HG03196 (cell line): ENCODE results near the gene TRIM65.
"Not testable (repeated sequence)": the region's sequence is repeated elsewhere in the genome, so short reads cannot be mapped to it uniquely, and the experiment has no call there.

ENCODE experiments used
- ATAC-seq: cut with Tn5 transposase; IDR thresholded peaks from one replicate; pipeline ENCODE4 v1.9.1; 2021; ENCODE audit not compliant: unreplicated experiment

Gene TRIM65

DNA sequence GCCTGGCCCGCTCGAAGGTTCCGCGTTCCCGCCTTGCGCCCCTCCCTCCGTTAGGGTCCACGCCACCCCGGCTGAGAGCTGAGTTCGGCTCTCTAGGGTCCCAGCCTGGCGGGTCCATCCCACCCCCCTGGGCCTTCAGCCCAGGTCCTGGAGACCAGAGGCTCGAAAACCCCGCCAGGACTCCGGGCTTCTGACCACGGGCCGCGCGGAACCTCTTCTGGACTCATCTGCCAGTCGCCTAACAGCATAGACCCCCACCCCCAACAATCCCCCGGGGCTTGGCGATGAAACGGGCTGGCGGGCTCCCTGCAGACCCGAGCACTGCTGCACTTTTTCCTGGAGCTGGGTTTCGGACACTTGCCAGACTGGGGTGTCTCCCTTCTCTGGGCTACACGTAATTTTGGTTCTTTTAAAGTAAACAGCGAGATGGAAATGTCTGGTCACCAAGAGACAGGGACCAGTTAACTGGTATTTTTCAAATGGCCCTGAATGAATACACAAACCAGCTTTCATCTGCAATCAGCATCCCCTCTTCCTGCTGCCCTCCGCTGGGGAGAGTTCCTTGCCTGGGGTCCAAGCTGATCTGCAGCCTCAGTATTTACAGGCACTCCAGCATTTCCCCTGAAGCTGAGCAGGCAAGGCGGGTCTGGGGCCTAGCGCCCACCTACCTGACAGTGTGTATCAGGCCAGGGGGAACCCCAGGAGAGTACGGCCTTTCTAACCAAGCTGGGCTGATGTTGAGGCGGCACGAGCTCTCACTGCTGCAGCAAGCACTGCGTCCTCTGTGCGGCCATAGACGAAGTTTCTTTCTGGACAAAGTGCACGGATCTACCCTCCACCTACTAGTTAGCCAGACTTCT is 639 bp upstream of the TRIM65 start:
- no peak for ATAC-seq

- ATAC-seq: no peak
Observed at GRCh38 chr17:75895370-75896155, 1.2 kb downstream of the TRIM65 start.

DNA sequence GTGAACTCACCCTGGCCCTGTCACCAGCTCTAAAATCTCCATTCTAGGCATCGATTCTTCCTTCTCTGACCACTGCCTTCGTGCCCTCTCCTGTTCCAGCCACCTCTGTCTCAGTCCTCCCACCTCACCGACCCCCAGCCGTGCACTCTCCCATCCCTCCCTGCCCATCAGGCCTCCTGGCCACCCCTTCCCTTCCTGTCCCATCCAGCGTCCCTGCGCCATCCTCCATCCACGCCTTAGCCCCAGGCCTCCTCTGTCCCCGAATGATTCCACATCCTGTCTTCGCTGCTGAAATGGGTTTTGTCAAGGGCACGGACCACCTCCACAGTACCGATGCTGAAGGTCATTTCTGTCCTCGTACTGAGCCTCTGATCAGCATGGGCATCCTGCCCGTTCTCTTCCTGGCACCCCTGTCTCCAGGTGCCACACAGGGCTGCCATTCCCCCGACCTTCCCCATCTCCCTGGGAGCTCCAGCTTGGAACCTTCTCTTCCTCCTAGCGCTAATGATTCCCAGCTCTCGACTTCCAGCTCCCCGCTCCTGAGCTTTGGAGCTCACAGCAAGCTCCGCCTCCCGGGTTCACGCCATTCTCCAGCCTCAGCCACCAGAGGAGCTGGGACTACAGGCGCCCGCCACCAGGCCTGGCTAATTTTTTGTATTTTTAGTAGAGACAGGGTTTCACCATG is 2.6 kb downstream of the TRIM65 start:
- no peak for ATAC-seq

- no peak for ATAC-seq
Observed at GRCh38 chr17:75893305-75894048, 3.3 kb downstream of the TRIM65 start.

DNA sequence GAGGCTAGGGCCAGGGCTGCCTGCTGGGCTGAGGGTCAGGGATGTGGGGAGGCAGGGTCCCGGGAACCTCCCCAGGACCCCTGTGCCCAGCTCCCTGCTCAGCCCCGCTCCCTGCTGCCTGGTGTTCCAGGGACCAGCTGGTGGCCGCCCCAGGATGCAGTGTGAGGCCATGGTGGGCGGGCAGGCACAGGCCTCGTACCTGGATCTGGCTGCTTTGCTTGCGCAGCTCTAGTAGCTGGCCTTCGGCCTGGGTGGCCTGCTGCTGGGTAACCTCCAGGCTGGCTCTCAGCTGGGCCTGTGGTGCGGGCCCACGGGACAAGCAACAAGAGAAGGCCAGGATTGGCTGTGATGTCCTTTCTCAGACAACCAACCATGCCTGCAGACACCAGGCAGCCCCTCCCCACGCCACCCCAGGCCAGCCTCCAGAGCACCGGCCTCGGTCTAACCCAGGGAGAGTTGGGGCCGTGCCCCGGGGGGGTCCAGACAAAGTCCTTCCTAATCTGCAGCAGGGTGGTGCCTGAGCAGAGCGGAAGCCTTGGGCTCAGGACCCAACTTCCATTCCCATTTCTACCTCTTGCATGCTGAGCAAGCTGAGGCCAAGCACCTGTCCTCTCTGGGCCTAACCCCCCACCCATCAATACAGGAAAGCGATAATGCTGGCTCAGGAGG is 4.1 kb downstream of the TRIM65 start:
- no peak for ATAC-seq

GRCh38 chr17:75891605-75892555 is 4.9 kb downstream of the TRIM65 start:
- ATAC-seq: no peak

DNA sequence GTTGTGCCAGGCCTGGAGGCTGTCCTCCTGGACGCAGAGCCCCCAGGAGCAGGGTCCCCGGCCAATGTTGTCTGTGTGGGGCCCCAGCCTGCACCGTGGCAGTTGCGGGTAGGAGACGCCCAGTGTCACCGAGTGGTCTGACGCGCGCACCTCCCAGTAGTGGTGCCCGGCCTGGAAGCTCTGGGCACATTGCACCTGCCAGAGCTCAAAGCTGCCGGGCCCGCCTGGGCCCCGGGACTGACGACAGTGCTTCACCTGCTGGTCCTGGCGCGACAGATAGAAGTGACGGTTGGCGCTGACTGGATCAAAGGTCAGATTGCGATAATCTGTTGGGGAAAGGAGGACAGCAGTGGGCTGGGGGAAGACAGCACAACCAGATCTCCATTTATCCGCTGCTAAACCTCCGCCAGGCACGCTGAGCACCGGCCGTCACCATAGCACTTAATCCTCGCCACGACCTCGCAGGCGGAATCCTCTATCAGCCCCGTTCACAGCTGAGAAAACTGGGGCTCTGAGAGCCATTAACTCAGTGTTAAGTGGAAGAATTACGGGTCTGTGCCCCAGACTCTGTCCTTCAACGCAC is 5.6 kb downstream of the TRIM65 start:
- no peak for ATAC-seq

GRCh38 chr17:75889454-75889853 is 7.3 kb downstream of the TRIM65 start:
- ATAC-seq: no peak

GRCh38 chr17:75888484-75888883 is 8.3 kb downstream of the TRIM65 start:
- ATAC-seq: no peak

DNA sequence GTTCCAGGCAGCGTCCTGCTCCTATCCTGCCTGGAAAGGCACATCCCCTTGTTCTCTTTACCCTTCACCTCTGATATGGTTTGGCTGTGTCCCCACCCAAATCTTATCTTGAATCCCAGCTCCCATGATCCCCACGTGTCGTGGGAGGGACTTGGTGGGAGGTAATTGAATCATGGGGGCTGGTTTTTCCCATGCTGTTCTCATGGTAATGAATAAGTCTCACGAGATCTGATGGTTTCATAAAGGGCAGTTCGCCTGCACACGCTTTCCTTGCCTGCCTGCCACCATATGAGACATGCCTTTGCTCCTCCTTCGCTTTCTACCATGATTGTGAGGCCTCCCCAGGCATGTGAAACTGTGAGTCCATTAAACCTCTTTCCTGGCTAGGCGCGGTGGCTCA is 10.9 kb downstream of the TRIM65 start:
- ATAC-seq: not testable (repeated sequence)

DNA sequence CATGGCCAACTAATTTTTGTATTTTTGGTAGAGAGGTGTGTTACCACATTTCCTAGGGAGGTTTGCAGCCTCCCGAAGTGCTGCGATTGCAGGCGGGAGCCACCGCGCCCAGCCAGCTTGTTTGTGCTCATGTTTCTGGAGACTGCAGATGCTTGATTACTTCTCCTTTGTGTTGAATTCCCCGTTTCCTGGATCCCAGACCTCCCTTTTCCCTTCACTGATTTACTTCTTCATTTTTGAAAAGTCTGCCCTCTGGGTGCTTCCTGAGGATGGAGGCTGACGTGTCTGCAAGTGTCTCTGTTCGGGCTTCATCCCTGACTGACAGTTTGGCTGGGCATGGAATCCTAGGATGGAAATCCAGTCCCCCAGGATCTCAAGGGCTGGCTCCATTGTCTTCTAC is 11.3 kb downstream of the TRIM65 start:
- no peak for ATAC-seq

DNA sequence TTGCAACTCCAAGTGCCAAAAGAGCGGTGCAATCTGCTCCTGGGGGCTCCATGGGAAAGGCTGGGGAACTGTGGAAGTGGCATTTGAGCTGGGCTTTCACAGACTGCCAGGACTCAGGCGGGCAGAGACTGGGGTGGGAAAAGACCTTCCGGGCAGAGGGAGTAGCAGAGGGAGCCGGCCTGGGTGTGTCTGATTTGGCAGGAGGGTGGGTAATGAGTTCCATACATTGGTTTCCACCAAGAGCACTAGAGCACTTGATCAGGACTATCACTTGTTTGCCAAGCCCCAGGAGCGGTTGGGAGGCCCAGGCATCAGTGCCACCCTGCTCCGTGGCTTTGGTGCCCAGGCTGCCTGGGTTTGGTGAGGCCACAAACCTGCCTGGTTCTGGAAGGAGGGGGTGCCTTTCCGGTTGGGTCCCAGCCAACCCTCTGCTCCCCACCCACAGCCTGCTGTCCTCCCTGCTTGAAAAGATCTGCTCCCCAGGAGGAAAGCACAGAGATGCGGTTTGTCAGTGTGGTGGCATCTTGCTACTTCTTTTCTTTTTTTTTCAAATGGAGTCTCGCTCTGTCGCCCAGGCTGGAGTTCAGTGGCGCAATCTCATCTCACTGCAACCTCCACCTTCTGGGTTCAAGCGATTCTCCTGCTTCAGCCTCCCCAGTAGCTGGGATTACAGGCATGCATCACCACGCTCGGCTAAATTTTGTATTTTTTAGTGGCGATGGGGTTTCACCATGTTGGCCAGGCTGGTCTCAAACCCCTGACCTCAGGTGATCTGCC is 14.9 kb downstream of the TRIM65 start:
- ATAC-seq: no peak

DNA sequence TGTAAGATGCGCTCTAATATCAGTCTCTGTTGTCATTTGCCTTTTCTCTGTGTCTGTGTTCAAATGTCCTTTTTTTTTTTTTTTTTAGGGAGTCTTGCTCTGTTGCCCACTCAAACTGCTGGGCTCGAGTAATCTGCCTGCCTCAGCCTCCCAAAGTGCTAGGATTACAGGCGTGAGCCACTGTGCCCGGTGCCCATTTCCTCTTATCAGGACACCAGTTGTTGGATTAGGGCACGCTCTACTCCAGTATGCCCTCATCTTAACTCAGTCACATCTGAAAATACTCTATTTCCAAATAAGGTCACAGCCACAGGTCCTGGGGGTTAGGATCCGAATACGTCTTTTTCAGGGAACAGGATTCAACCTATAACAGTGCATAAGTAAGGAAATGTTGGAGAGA is 16.5 kb downstream of the TRIM65 start:
- ATAC-seq: no peak

- ATAC-seq: no peak
Observed at GRCh38 chr17:75878174-75878998, 18.4 kb downstream of the TRIM65 start, which contains the start of gene TRIM47. Gene TRIM47 (minus strand): TSS chr17:75878581. CDS start chr17:75878548, 33 bp downstream.

- ATAC-seq: no peak
Observed at GRCh38 chr17:75877752-75878173, 19.0 kb downstream of the TRIM65 start.

- ATAC-seq: no peak
Observed at GRCh38 chr17:75876938-75877751, 19.6 kb downstream of the TRIM65 start.
